GM21381 (cell line): ENCODE data around the gene NCK2.

Experiments used
- ATAC-seq: cut with Tn5 transposase; IDR thresholded peaks from one replicate; pipeline ENCODE4 v1.9.1; 2021; ENCODE audit warnings: mild to moderate bottlenecking, moderate library complexity; ENCODE audit not compliant: unreplicated experiment

The NCK2 gene

DNA sequence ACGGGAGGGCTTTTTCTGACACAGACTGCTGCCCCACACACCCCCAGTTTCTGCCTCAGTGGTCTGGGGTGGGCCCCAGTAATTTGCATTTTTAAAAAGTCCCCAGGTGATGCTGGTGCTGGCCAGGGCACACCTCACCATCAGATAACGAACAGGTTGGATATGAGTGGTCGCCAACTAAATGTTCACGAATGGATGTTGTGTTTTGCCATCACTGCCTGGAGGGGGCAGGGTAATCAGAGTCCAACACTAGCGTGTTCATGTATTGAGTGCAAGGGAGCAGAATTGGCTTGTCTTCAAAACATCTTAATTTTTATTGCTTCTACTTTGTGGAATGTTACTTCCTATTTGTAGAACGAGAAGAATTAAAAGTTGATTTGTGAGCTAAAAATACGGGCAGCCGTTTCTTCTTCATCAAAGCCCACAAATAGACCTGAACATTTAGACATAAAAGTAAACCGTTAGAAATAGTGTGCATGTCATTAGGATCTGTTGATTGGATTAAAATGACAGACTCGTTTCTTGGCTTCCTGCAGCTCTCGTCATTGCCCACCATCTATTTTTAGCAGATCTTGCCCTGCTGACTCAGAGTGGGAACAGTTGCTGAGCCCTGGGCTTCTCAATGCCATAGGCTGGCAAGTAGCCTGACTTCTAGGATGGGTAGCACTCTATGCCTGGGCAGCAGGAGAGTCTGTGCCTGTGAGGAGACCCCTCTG lies 45.2 kb downstream of the NCK2 start:
- ATAC-seq = peak; percentile 76

GRCh38 chr2:105790461-105791149 lies 45.9 kb downstream of the NCK2 start:
- ATAC-seq = peak; percentile 13

GRCh38 chr2:105791229-105791628 lies 46.5 kb downstream of the NCK2 start:
- no peak for ATAC-seq

DNA sequence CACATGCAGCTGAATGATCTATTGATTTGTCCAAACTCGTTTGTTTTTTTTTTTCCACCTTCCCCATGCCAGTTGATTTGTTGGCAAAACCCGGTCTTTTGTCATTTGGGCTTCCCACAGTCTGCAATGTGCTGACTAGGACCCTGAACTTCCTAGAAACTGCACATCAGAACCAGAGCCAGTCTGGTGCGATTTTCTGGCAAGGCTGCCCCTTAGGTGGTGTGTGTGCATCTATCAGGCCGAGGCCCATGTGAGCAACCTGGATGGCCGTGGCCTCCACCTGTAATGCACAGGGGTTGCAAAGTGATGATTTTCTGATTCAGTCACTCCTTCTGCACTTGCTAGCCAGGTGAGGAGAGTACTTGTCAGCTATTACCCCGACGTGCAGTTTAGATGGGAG lies 47.8 kb downstream of the NCK2 start:
- no peak for ATAC-seq

DNA sequence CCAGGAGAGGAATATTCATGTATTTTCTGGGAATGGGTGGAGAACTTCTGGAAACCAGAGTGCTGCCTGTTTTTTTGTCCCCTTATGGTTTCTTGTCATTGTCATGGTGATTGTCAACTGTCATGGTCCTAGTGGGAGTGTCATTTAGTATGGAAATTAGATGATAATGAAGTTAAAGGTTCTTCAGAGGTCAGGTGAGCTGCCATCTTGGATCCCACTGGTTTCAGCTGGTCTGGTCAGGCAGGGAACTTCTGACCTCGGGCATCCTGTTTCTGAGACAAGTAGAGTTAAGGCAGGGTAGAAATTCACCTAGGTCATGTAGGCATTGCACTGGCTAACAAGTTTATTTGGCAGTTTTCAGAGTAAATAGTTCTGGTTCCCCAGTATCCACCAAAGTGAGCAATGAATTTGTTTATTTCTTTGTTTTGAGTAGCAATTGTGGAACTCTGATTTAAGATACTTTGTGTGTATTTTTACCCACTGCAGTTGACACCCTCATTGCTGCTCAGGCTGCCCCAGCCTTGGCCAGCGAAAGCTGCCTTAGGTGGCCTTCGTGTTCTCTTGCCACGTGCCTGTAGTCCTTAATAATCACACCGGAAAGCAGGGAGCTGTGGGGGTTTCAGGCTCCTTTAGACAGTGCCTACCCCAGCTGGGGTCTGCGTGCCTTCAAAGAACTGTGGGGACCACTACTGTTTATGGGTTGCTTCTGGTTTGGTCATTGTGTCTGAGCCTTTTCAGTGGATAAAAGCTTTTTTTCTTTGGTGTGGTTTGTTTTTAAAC lies 48.7 kb downstream of the NCK2 start:
- no peak for ATAC-seq

DNA sequence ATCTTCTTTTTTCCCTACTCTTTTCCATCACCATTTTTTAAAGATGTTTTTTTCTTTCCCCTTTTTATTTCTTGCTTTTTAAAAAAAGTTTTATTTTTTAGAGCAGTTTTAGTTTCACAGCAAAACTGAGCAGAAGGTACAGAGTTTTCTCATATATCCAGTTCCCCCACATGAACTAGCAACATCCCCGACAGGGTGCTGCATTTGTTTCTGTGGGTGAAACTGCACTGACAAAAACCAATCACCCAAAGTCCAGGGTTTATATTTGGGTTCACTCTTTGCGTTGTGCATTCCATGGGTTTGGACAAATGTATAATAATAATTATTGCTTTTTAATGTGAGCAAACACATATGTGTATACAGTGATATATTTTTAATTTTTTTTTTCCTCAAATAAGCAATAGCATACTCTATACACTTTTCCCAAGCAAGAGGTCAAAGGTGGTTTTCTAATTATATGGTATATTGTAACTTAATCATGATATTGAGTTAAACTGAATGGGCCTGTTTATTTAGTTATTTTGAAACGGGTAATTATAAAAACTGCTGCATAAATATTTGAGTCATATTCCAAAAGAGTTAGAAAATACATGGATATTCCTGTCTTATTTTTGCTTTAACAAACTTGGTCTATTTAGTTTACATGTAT lies 50.3 kb downstream of the NCK2 start:
- ATAC-seq = no peak

- ATAC-seq = no peak
Observed at GRCh38 chr2:105795575-105795934, 50.8 kb downstream of the NCK2 start.

DNA sequence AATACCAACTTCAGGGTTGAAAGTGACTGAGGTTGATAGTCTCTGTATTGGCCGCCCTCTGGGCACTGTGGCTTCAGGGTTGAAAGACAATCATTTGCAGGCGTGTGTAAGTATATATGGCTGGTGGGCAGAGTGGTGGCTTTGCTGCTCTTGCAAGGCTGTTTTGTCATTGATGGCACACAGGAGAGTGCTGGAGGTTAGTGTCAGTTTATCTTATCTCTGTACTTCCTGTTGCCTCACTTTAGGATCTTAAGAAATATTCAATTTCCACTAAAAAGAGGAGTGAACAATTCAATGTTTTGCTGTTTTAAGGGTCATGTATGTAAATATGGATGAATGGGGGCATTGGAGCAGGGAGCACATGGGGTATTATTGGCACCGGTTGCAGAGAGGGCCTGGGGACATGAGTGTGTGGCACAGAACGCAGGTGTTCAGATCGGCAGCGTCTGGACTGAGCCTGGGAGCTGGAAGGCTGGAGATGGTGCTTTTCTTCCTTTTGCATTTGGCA lies 51.5 kb downstream of the NCK2 start:
- no peak for ATAC-seq

GRCh38 chr2:105796791-105797190 lies 52.1 kb downstream of the NCK2 start:
- ATAC-seq = no peak

GRCh38 chr2:105797298-105797819 lies 52.6 kb downstream of the NCK2 start:
- ATAC-seq = peak; percentile 44

DNA sequence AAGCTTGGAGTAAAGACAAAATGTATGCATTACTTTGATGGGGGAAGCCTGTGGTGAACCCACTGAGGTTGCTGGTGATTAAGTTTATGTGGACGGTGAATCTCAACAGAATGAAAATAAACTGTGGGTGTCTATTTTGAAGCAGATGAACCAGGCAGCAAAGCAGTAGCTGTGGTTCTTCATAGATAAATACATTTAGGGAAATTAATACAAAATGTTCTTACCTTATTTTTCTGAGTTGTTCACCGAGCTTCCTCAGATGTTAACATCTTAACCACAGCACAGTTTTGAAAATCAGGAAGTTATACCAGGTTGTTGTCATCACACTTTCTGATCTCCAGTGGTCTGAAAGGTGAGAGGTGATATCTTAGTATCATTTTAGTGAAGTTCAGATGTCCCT lies 53.9 kb downstream of the NCK2 start:
- ATAC-seq = no peak

DNA sequence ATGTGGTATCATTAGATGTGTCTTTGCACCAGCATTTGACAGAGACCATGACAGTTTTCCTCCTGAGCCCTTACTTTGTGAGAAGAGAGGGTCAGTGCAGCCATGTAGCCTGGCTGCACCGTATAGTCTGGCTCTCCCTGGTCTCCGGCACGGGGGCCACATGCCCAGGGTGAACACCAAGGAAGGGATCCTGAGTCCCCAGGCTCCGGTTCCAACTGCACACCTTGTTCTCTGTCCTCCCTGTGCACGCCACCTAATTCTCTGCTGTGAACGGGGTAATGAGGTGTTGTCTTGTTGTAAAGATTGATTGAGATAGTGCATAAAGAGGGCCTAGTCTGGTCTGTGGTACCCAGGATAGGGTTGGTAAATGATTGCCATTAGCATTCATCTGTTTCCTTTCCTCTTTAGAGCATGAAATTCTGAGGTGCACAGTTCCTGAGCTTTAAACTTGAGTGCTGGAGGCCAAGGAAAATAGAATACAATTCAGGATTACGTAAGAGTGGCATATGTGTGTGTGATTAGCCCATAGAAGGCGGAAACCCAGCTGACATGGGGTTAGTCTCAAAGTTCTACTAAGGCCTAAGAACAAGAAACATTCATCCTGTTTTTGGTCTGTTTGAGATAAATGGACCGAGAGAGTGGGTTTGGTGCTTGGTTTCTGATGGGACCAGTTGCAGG lies 55.5 kb downstream of the NCK2 start:
- ATAC-seq = no peak

DNA sequence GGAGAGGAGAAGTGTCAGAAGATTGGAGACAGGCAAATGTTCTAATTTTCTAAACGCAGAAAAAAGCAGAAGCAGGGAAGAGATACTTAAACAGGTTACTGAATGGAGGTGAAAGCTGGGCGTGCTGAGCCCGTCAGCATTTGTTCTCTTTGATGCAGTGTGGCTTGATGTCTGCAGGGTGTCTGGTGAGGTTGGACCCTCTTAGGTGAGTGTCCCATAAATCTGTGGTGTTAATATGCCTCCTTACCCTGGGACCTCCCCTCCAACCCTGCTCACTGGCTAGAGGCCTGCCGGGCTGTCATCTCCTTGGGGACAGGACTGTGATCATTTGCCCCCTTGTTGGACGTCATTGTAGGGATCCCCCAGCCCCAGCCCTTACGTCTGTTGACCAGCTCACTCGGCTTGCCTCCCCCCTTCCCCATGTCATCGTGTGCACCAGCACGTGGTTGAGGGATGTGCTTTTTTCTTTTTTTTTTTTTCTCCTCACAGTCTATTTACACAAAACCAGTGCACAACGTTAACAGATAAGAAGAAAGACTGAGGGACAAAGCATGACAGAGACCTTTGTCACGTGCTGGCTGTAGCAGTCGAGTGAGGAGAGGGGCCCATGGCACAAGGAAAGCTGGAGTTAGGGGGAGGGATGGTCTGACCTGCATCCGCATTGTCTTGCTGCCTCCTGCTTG lies 56.4 kb downstream of the NCK2 start:
- no peak for ATAC-seq

- ATAC-seq = no peak
Observed at GRCh38 chr2:105801961-105802360, 57.2 kb downstream of the NCK2 start.

GRCh38 chr2:105802587-105802986 lies 57.9 kb downstream of the NCK2 start:
- peak; percentile 36 for ATAC-seq

DNA sequence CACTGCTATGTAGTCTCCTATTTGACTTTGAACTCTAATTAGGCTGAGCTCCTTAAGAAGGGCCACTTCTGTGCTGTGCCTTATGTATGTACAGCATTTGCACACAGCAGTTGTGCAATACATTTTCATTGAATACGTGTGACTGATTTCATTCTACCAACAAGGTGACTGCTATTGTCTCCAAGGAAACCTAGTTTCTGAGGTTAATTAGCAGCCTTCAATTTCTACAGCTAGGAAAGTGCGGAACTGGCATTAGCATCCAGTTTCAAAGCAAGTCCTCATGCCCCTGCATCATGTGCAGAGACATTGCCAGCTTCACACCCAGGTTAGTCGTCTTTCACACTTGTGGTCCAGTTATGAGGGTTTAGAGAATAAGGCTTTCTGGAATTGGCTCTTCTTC lies 58.6 kb downstream of the NCK2 start:
- ATAC-seq = peak; percentile 41

DNA sequence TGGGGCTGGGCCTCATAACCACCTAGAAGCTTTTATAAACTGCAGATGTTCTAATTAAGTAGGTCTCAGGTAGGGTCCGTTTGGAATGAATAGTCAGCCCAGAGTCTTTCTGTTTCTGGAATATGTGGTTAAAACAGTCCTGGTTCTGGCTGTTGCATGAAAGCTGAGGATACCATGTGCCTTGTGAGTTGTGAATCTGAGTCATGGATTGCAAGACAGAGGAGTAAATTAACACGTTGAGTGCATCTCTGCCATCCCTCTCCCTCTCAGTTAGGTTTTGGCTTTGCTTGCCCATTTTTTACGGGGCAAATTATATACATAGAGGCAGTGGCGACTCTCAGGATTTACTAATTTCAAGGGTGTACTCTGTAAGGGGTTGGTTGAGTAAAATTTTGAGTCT lies 59.1 kb downstream of the NCK2 start:
- ATAC-seq = no peak

DNA sequence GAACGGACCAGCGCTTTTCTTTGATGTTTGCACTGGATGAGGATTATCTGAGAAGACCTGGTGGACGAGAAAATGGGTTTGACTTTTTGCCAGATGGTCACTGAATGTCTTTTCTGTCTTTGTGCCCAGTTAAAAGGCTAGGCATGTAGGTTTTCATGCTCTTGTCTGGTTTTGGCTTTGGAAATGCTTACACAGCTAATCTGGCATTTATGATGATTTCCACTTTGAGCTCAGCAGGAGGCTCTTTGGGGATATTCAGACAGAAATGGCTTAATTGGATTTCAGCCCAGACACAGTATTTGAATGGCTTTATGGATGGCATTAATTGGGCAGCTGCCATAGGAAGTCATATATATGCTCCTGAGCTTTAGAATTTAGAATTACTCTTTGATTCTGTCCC lies 59.6 kb downstream of the NCK2 start:
- ATAC-seq = no peak

GRCh38 chr2:105806996-105807395 lies 62.3 kb downstream of the NCK2 start:
- ATAC-seq = no peak
